IMR-90 (cell line): ENCODE measurements around the gene GRB14. TPM values are rescaled to one million over a fixed set of nuclear protein-coding genes. Genes with fewer than 3 reads are reported as not detected.

Source experiments
- ATAC-seq: fragments of 200-7000 bp; cut with Tn5 transposase; 2 replicates; pipeline ENCODE4 v1.9.1; 2020; ENCODE audit warnings: low read depth, mild to moderate bottlenecking, moderate library complexity
- BruUV-seq: library from RNA; stranded (reverse); fragments of 400-500 nt; replicated peaks from 2 replicates; lab custom pipeline; 2021; lab: Mats Ljungman, UMichigan
- CTCF ChIA-PET: fragments of 300-600 bp; formaldehyde crosslinking; extraction: SDS; loops from one replicate; lab custom pipeline; 2021; ENCODE audit warnings: antibody characterized with exemption; lab: Yijun Ruan, JAX
- POLR2A ChIA-PET: fragments of 300-600 bp; sonication (Branson Sonifier 250); formaldehyde crosslinking; loops from one replicate; lab custom pipeline; 2022; ENCODE audit warnings: antibody characterized with exemption; ENCODE audit not compliant: unreplicated experiment; lab: Charles Lee
- DNase-seq: peaks from one replicate; pipeline ENCODE4 v3.0.0; 2013
- H2AFZ ChIP-seq: replicated peaks from 2 replicates; pipeline ENCODE3; 2013; ENCODE audit warnings: low read length, mild to moderate bottlenecking; ENCODE audit not compliant: poor library complexity
- H2AK5ac ChIP-seq: 2 replicates; pipeline ENCODE4 v1.6.1; 2013; ENCODE audit warnings: low read depth, low read length, inconsistent platforms
- H2AK9ac ChIP-seq: replicated peaks from 2 replicates; pipeline ENCODE3; 2013; ENCODE audit warnings: mild to moderate bottlenecking, low read depth, low read length, moderate library complexity; ENCODE audit not compliant: poor library complexity
- H2BK120ac ChIP-seq: 2 replicates; pipeline ENCODE4 v1.6.1; 2013; ENCODE audit warnings: low read depth, low read length, inconsistent platforms
- H2BK15ac ChIP-seq: 3 replicates; pipeline ENCODE4 v1.6.1; 2013; ENCODE audit warnings: low read depth, low read length, inconsistent platforms
- H2BK20ac ChIP-seq: 2 replicates; pipeline ENCODE4 v1.6.1; 2013; ENCODE audit warnings: low read depth, mild to moderate bottlenecking, inconsistent platforms, low read length, moderate library complexity
- H2BK5ac ChIP-seq: 2 replicates; pipeline ENCODE4 v1.6.1; 2013; ENCODE audit warnings: mild to moderate bottlenecking, low read depth, low read length, inconsistent platforms; ENCODE audit not compliant: poor library complexity, severe bottlenecking
- H3K14ac ChIP-seq: replicated peaks from 2 replicates; pipeline ENCODE4 v1.6.1; 2013; ENCODE audit warnings: low read depth, low read length, inconsistent platforms
- H3K18ac ChIP-seq: 2 replicates; pipeline ENCODE4 v1.6.1; 2013; ENCODE audit warnings: low read depth, low read length, control low read depth
- H3K23ac ChIP-seq: 2 replicates; pipeline ENCODE4 v1.6.1; 2013; ENCODE audit warnings: low read depth, low read length, inconsistent platforms
- H3K27ac ChIP-seq: 2 replicates; pipeline ENCODE4 v1.5.1; 2013; ENCODE audit warnings: mild to moderate bottlenecking, control low read depth, low read length; ENCODE audit not compliant: insufficient read depth
- H3K27me3 ChIP-seq: 2 replicates; pipeline ENCODE4 v1.6.1; 2013; ENCODE audit warnings: low read length; ENCODE audit not compliant: control insufficient read depth, insufficient read depth
- H3K36me3 ChIP-seq: 2 replicates; pipeline ENCODE4 v1.6.1; 2013; ENCODE audit warnings: low read length, mixed read lengths; ENCODE audit not compliant: control insufficient read depth, insufficient read depth
- H3K4ac ChIP-seq: 2 replicates; pipeline ENCODE4 v1.6.1; 2013; ENCODE audit warnings: low read depth, low read length, inconsistent platforms
- H3K4me1 ChIP-seq: 2 replicates; pipeline ENCODE4 v1.6.1; 2013; ENCODE audit warnings: low read length, mixed read lengths; ENCODE audit not compliant: control insufficient read depth, insufficient read depth
- H3K4me2 ChIP-seq: 2 replicates; pipeline ENCODE4 v1.6.1; 2013; ENCODE audit warnings: low read depth, mild to moderate bottlenecking, control low read depth, low read length, moderate library complexity
- H3K4me3 ChIP-seq: 2 replicates; pipeline ENCODE4 v1.5.1; 2013; ENCODE audit warnings: low read depth, mild to moderate bottlenecking, control low read depth, low read length, moderate library complexity; ENCODE audit not compliant: insufficient read depth
- H3K56ac ChIP-seq: 2 replicates; pipeline ENCODE4 v1.6.1; 2013; ENCODE audit warnings: low read length, inconsistent platforms; ENCODE audit not compliant: insufficient read depth; ENCODE audit errors: extremely low read depth
- H3K79me1 ChIP-seq, 2 experiments: 2 replicates each; pipeline ENCODE4 v1.6.1; 2013; ENCODE audit warnings: low read length in 2 of 2, inconsistent platforms in 1 of 2, low read depth in 1 of 2
- H3K9ac ChIP-seq: 2 replicates; pipeline ENCODE4 v1.6.1; 2013; ENCODE audit warnings: low read depth, low read length, control low read depth
- H3K9me1 ChIP-seq: 2 replicates; pipeline ENCODE4 v1.6.1; 2013; ENCODE audit warnings: low read length, inconsistent platforms; ENCODE audit not compliant: insufficient read depth
- H3K9me3 ChIP-seq: 2 replicates; pipeline ENCODE4 v1.6.1; 2013; ENCODE audit warnings: low read length; ENCODE audit not compliant: control insufficient read depth, insufficient read depth
- H4K20me1 ChIP-seq: 2 replicates; pipeline ENCODE4 v1.6.1; 2013; ENCODE audit warnings: low read length, inconsistent platforms; ENCODE audit not compliant: insufficient read depth
- H4K5ac ChIP-seq: 2 replicates; pipeline ENCODE4 v1.6.1; 2013; ENCODE audit warnings: mild to moderate bottlenecking, low read depth, low read length, control low read depth
- H4K8ac ChIP-seq, 2 experiments: 2 replicates each; pipeline ENCODE4 v1.6.1; 2013; ENCODE audit warnings: low read depth in 2 of 2, low read length in 2 of 2, control low read depth in 1 of 2, inconsistent platforms in 1 of 2
- H4K91ac ChIP-seq: 2 replicates; pipeline ENCODE4 v1.6.1; 2013; ENCODE audit warnings: low read depth, low read length, inconsistent platforms; ENCODE audit not compliant: insufficient read depth
- BHLHE40 ChIP-seq: fragments of 150-350 bp; IDR thresholded peaks from 2 replicates; pipeline ENCODE4 v1.6.1; 2016; ENCODE audit warnings: mild to moderate bottlenecking, low read depth, low read length
- CTCF ChIP-seq: conservative IDR thresholded peaks from 2 replicates; pipeline ENCODE4 v1.5.1; 2012; ENCODE audit warnings: mild to moderate bottlenecking, low read depth, low read length, improper control_type of control experiment
- ELK1 ChIP-seq: fragments of 150-350 bp; IDR thresholded peaks from 2 replicates; pipeline ENCODE4 v1.6.1; 2016; ENCODE audit warnings: low read depth, mild to moderate bottlenecking, low read length, moderate library complexity, borderline replicate concordance
- FOS ChIP-seq: fragments of 150-350 bp; IDR thresholded peaks from 2 replicates; pipeline ENCODE4 v1.6.1; 2016; ENCODE audit warnings: low read depth, low read length
- MAZ ChIP-seq: IDR thresholded peaks from 2 replicates; pipeline ENCODE4 v1.6.1; 2012; ENCODE audit warnings: low read depth, mild to moderate bottlenecking, low read length, improper control_type of control experiment, moderate library complexity, borderline replicate concordance
- MXI1 ChIP-seq: IDR thresholded peaks from 2 replicates; pipeline ENCODE4 v1.6.1; 2012; ENCODE audit warnings: low read depth, mild to moderate bottlenecking, low read length, moderate library complexity, borderline replicate concordance
- POLR2A ChIP-seq: IDR thresholded peaks from 2 replicates; pipeline ENCODE4 v1.6.1; 2012; ENCODE audit warnings: mild to moderate bottlenecking, low read depth, low read length
- RAD21 ChIP-seq: IDR thresholded peaks from 2 replicates; pipeline ENCODE4 v1.6.1; 2012; ENCODE audit warnings: low read length, improper control_type of control experiment
- RCOR1 ChIP-seq: IDR thresholded peaks from 2 replicates; pipeline ENCODE4 v1.6.1; 2012; ENCODE audit warnings: mild to moderate bottlenecking, low read length, improper control_type of control experiment; ENCODE audit not compliant: insufficient replicate concordance
- RFX5 ChIP-seq: IDR thresholded peaks from 2 replicates; pipeline ENCODE4 v1.8.0; 2012; ENCODE audit warnings: low read depth, mild to moderate bottlenecking, low read length, moderate library complexity
- USF2 ChIP-seq: fragments of 150-350 bp; IDR thresholded peaks from 2 replicates; pipeline ENCODE4 v1.6.1; 2017; ENCODE audit warnings: mild to moderate bottlenecking, antibody characterized with exemption, low read length, low read depth
- WGBS, 2 experiments: methylation state at CpG; one replicate each; pipeline versions ENCODE4 v1.1.5 to v1.1.7; 2013; ENCODE audit warnings: missing lambda C conversion rate in 2 of 2; ENCODE audit not compliant: insufficient read length in 1 of 2; ENCODE audit errors: extremely low coverage in 2 of 2; 5-methylcytosine and 5-hydroxymethylcytosine counted together
- dilution Hi-C: fragments of 300-500 bp; cut with HindIII; formaldehyde crosslinking; loops from one replicate; pipeline ENCODE4 v1.14.3; 2018; ENCODE audit warnings: low sequenced_read_pairs; ENCODE audit not compliant: unreplicated experiment
- in situ Hi-C: fragments of 300-500 bp; cut with MboI; formaldehyde crosslinking; loops from 3 replicates; pipeline ENCODE4 v1.14.3; 2019; ENCODE audit warnings: low sequenced_read_pairs, inconsistent platforms, mixed read lengths
- intact Hi-C: fragments of 100-400 bp; cut with micrococcal nuclease; formaldehyde crosslinking; loops from 2 replicates; pipeline ENCODE4 v1.10.0; 2022
- polyA plus RNA-seq, 3 experiments: library from polyadenylated mRNA; depleted of rRNA; stranded (reverse); fragments of >200 nt; gene quantifications; 2 replicates each; pipeline ENCODE4 v1.2.3, GENCODE V29; 2012; ENCODE audit warnings: low replicate concordance in 1 of 3
- total RNA-seq: library from RNA; depleted of rRNA; stranded (reverse); fragments of >200 nt; gene quantifications from 2 replicates; pipeline ENCODE4 v1.2.3, GENCODE V29; 2012

Gene GRB14
- total and polyA plus RNA-seq, 2 of the 4 experiments (the other 2 are of a cell fraction), result not detected

GRCh38 chr2:164613321-164613982 is 7.8 kb downstream of the GRB14 start:
- Histone ChIP-seq H3K4ac (no peak overlapping the region), H3K18ac (no peak overlapping the region), H4K8ac (no peak overlapping the region), H3K4me1 (no peaks in the 10 kb centered on the region), H2AK9ac (no peak overlapping the region), H3K36me3 (no peaks in the 10 kb centered on the region), H4K91ac (no peak overlapping the region), H3K79me1 (no peaks in the 10 kb centered on the region), H2BK20ac (no peak overlapping the region), H3K23ac (no peak overlapping the region), H3K14ac (no peak overlapping the region), H3K27me3 (no peaks in the 10 kb centered on the region), H3K4me3 (no peak overlapping the region), H3K4me2 (no peak overlapping the region), H3K9me3 (no peaks in the 10 kb centered on the region), H4K20me1 (no peaks in the 10 kb centered on the region), H2AK5ac (no peak overlapping the region), H4K5ac (no peak overlapping the region), H2AFZ (no peak overlapping the region), H2BK15ac (no peak overlapping the region), H3K27ac (no peak overlapping the region), H3K9ac (no peak overlapping the region), H3K56ac (no peak overlapping the region), H2BK5ac (no peak overlapping the region), H3K9me1 (no peaks in the 10 kb centered on the region), H2BK120ac (no peak overlapping the region)
- no CpG with 5 or more reads among the region's 1 CpG for WGBS, 2 experiments
- intact Hi-C loops, result no loop called here
- DNase-seq, result no peak
- ChIA-PET CTCF (no interaction called here), POLR2A (interaction anchor here (0.6 kb wide), 1 partner anchor 1243 kb away, joined by 4 read pairs; no protein-coding TSS in a partner anchor)
- dilution Hi-C loops, result no loop called here
- TF ChIP-seq CTCF, result no peak
- TF ChIP-seq BHLHE40, result no peak
- TF ChIP-seq RAD21, result no peak
- TF ChIP-seq ELK1, result no peak
- no peak for TF ChIP-seq MAZ
- no peak for TF ChIP-seq POLR2A
- TF ChIP-seq RCOR1, result no peak
- no peak for TF ChIP-seq MXI1
- no peak for TF ChIP-seq RFX5
- TF ChIP-seq FOS, result no peak
- no peak for TF ChIP-seq USF2
- in situ Hi-C loops, result no loop called here
- no TSS peak for BruUV-seq
- no peak for ATAC-seq
